ENCODE results near the gene ATG10.

The ATG10 gene

DNA sequence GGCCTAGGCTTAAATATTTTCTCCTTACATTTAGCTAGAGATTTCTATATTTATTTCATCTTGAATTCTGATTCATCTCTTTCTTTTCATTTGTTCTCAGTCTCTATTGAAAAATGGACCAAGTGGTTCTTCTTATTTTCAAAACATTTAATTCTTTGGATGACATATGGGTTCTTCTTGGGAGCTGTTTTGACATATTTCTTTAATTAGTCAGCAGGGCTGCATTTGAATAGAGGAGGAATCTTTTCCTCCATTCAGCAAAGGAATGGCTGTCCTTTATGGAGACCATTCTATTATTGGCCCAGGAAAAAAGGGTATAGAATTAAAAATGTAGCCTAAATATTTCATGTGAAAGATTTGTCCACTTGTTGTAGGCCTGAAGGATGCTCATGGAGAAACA is 196.5 kb downstream of the ATG10 start:
- no peak for DNase-seq

DNA sequence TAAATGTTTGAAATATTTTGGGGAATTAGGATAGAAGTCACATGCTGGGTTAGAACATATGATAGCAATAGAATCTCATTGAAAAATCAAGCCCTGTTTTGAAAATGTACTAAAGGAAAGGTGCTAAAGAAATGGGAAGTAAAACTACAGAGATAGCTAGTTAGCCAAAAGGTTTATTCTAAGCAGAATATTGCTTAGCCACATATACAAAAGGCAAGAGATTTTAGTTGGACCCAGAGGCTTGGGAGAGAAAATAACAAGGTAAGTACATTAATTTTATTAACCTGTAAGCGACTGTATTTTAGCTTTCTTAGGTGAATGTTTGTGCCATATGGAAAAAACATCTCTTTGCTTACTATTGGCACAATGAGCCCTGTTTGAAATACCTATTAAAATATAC is 198.1 kb downstream of the ATG10 start:
- DNase-seq = no peak

DNA sequence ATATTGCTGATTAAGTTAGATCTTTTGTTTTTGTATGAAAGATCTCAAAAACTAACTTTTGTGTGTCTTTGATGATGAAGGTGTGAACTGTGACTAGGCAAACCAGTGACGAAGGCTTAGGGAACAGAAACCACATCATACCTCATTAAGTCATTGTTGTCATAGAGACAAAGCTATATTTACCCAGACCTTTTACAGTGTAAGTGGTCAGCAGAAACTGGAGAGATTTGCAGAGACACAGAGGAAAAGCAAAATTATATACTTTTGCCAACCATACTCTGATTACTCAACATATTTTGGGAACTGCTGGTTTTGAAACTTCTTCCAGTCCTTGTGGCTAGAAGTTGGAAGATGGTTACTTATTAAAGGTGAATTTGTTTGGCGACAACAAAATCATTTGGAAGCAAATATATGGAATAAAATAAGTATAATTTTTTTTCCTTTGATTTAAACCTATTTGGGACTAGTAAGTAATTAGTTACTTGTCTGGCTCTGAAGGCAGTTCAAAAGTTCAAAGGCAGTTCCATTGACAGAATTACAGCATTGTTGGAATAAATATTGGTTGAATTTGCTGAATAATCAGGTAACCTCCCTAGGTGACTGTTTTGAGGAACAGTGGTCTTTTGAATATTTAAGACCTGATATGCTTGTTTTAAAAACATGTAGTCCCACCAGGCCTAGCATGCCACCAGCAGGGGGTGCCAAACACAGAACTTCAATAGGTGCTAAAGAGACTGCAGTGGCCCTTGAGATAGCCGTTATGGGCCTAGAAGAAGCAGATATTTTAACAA is 202.5 kb downstream of the ATG10 start:
- DNase-seq = peak; percentile 26

DNA sequence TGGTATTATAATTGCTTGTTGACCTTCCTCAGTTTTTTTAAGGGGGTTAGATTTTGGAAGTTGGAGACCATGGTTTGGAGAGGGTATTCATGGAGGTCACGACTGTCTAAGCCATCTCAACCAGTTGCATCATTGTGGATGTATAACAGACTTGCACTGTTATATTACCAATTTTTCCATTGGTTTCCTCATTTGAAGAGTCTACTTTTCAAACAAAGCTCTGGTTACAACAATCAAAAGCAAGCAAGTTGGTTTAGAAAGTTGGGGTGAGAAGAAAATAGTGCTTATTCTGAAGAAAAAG is 203.0 kb downstream of the ATG10 start:
- DNase-seq = no peak

DNA sequence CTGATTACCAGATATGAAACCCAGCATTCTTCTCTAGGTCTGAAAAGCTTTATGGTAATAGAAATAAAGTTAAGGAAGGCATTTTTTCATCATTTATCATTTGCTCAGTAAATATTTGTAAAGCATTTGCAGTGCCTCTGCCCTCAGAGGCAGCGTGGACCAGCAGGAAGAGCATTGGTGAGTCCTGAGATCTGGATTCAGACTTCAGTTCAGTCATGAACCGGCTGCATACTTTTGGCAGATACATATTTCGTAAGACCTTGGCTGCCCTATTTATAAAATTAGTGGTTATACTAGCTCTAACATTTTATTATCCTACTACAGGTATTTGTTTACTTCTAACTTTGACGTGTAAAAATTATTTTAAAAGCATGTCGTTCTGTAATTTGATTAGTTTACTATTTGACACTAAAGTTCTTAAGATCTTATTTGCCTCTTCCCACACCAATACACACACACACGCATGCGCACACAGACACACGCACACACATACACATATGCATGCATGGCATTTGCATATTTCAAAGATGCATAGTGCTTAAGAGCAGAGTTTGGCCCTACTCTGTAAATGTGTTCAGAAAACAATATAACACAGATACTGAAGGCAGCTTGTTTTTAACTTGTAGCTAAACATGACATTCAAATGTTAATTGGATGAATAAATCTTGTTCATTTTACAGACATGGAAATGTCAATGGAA is 204.4 kb downstream of the ATG10 start:
- no peak for DNase-seq

DNA sequence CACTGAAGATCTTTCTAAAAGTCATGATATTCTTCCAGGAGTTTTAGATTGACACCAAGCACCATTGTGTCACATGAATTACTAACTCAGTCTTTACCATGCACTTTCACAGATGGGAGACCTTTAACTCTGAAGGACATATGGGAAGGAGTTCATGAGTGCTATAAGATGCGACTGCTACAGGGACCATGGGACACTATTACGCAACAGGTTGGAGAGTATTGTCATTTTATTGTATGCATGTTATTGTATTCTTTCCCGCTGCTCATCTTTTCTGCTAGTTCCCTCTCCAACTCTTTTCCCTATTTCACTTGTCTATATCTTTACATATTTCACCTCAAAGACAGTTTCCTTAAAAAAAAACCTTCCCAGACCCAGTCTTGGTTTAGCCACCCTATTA is 206.6 kb downstream of the ATG10 start:
- peak; percentile 44 for DNase-seq

DNA sequence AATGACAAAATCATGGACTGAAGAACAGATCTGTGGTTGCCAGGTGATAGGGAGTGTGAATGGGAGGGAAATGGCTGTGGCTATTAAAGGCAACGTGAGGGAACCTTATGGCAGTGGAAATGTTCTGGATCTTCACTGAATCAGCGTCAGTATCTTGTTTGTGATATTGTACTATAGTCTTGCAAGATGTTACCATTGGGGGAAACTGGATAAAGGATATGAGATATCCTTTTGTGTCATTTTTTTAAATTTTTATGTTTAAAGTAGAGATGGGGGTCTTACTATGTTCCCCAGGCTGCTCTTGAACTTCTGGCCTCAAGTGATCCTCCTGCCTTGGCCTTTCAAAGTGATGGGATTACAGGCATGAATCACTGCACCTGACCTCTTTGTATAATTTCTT is 210.8 kb downstream of the ATG10 start:
- no peak for DNase-seq

DNA sequence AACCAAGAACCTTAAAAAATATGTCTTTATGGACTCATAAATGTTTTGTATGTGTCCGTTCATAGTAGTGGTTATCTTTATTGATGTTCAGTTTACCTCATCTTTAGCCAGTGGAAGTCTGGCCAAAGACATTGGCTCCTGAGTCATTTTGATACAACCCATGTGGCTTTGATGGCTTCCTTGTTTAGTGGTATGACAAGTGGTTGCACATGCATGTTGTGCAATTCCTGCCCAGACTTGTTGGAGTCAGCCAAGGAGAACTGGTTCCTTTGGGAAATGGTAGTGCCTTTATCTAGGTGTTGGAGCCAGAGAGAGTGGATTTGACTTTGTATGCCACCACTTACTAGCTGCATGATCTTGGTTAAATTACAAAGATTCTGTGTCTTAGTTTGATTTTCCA is 212.0 kb downstream of the ATG10 start:
- no peak for DNase-seq

DNA sequence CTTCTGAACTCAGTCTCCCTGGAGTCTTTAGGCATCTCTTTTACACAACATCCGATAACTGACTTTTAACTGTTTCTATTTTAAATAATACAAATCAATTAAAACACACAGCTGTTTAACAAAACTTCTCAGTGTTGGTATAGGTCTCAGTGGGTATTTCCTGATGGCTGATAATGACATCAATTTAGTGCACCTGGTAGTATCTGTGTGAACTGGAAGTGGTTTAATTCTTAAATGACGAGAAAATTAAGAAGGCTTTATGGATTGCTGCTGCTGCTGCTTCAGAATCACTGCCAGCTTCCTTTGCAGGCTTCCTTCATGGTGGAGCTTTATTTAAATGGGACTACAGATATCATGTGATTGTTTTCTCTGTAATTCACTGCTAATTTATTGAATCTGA is 214.0 kb downstream of the ATG10 start:
- no peak for DNase-seq

DNA sequence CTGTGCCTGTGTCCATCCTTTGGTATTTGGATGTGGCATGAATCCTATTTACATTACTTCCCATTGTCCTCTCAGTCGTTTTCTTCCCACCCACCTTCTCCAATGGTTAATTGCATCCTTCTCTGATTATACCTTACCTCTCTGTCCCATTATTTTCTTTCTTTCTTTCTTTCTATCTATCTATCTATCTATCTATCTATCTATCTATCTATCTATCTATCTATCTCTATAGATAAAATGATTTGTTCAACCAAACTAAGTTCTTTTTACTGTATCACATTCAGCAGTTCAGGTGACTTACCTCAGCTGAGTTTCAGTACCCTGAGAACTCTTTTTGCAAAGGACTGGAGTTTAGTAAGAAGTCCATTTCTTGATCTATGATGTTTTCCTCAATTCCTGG is 225.7 kb downstream of the ATG10 start:
- no peak for DNase-seq

DNA sequence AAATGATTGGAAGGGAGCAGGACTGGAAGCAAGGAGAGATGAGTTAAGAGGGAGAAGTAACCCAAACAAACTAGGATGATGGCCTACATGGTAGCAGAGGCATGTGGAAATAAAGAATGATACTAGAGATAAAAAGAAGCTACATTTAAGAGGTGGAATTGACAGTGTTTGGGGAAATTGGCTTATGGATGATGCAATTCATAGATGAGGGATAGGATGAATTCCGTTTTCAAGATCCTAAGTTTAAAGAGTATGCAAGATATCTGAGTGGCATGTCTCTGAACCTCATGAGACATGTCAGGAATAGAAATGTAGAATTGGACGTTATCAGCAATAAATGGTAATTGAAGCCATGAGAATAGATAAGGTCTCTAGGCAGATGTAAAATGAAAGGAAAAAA is 232.7 kb downstream of the ATG10 start:
- no peak for DNase-seq

DNA sequence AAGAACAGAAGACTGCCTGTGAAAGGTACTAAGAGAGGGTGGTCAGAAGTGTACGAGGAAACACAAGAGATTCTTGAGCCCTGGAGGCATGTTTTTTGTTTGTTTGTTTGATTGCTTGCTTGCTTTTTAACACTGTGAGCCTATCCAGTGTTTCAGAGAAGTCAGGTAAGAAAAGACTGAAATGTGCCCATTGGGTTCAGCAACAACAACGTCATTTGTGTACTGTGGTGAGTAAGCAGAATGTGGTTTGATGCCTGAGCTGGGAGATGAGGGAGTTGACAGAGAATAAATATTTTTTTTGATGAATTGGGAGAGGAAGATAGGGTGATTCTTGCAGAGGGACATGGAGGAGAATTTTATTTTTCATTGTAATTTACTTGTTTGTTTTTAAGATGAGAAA is 233.2 kb downstream of the ATG10 start:
- no peak for DNase-seq

DNA sequence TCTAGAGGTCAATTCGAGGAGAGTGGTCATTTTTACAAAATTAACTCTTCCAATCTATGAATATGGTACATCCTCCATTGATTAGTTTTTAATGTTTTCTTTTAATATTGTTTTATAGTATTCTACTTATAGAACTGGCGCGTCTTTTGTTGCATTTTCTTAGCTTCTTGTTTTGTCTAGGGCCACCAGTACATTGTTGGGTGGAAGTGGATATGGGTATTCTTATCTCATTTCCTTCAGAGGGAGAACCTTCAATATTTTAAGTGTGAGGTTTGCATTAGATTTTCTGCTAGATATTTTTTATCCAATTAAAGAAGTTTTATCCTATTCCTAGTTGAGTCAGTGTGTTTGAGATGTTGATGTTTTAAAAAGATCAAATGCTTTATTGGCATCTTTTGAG is 236.5 kb downstream of the ATG10 start:
- DNase-seq = no peak

DNA sequence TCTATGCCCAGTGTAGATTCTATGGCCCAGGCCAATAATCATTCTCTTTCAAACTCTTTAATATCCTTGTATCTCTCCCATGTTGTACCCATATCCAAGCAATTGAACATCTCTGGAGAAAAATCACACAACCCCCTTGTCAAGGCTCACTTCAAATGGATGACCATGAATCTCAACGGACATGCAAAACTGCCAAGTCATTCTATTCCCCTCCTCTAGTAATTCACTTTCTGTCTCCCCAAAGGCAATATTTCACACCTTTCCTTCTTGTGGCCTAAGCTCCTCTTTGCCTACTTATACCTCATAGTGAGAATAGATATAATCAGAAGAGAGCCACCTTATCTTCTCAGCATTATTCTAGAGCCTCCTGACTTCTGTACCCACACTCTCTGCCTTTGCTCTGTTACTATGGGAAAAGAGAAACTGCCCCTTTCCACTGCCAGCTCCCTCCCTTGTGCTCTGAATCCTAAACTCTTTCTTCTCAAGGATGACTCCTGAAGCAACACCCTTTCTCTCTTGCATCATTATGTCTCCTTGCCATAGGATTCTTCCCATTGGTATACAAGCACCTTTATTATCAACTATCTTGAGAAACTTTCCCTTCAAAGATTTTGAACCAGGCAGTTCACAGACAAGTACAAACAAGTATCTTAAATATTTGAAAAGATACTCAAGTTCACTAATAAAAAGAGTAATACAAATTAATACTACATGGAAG is 240.2 kb downstream of the ATG10 start:
- DNase-seq = no peak

DNA sequence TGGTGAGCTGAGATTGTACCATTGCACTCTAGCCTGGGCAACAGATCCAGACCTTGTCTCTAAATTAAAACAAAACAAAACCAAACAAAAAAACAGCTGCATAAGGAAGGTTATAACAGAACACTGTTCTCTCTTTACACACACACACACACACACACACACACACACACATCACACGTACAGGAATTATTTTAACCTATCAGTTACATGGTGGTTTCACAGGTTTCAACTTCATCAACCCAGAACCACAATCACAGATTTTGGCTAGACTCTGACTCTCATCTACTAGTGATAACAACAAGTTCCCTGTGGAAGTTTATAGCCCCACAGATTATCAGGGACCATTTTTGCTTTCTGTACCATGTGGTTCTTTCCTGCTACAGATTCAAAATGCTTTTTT is 246.1 kb downstream of the ATG10 start:
- DNase-seq = no peak

DNA sequence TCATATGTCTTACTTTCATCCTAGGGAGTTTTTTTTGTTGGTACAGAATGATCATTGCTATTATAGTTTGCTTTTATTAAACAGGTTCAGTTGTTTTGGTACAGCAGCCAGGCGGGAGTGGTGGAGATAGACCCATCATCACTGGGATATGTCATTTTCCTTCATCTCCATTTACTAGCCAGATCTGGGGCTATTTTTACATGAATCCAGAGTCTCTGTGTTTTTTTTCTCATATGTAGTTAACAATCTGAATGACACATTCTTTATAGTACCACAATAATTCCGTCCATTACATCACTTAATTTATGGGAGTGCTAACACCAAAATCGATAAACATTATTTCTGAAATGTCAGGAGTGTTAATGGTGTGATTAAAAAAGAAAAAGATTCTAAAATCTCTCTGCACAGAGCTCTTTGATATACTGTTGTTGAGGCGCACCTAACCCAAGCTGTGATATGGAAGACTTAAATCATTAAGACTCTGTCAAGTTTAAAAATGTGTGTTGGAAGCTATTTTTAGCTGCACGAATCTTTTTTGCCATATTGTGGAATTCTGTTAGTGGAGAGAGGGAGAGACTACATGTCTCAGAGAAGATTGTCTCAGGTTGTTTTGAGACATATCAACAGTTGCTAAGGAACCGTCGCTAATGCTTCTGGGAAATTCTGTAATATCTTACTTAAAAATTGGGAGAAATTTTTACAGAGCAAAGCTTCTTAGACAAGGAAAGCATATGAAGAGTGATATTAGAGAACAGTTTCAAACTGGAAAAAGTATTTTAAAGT is 246.7 kb downstream of the ATG10 start:
- DNase-seq = no peak

DNA sequence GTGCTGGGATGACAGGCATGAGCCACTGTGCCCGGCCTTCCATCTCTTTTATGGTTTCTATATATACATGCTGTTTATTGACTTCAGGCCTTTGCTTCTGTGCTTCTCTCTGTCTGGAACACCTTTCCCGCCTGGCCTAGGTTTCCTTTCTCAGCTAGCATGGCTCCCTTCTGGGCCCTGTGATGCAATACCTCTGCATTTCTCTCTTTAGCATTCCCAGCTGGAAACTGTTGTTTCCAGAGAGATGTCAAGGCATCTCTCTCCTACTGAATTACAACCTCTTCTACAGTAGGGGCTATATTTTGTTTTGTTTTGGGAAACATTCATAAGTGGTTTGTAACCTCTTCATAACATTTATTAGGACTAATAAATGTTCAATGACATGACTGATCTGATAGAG is 249.2 kb downstream of the ATG10 start:
- no peak for DNase-seq

DNA sequence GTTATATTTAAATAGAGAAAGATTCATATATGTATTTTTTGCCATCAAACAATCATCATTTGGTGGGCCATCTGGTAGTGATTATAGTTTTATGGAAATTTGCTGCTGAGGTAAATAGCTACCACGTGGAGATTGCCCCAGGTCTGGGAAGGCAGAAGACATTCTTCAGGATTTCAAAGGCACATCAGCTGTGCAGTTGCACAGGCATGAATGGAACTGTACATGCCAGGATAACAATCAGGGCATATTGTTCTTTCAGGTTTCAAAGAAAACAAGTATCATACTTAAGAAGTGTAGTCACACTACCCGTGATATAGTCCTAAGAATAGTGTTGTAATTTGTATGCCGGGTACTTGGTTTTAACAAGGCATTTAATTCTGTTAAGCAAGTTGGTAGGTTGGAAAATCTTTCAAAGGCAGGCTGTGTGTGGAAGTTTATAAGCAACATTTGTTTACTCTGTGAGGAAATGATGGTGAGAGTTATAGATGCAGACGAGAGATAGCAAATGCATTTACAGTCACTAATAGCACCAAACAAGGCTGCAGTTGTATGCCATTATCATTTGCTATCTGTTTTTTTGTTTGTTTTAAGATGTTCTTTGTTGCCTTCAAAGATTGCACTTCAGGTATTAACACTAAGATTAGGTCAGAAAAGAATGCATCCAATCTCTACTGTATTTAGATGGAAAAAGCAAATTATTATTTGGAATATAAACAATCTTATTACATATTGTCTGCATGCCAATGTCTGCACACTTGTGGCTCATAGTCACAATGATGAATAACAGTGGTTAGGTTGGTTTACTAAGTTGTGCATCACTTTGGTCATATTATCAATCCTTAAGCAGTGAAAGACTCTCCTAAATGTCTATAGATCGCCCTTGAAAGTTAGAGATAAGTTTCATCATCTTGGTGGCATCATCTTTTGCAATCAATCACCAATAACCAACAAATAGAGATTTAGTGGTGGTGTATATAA is 251.1 kb downstream of the ATG10 start:
- DNase-seq = no peak

DNA sequence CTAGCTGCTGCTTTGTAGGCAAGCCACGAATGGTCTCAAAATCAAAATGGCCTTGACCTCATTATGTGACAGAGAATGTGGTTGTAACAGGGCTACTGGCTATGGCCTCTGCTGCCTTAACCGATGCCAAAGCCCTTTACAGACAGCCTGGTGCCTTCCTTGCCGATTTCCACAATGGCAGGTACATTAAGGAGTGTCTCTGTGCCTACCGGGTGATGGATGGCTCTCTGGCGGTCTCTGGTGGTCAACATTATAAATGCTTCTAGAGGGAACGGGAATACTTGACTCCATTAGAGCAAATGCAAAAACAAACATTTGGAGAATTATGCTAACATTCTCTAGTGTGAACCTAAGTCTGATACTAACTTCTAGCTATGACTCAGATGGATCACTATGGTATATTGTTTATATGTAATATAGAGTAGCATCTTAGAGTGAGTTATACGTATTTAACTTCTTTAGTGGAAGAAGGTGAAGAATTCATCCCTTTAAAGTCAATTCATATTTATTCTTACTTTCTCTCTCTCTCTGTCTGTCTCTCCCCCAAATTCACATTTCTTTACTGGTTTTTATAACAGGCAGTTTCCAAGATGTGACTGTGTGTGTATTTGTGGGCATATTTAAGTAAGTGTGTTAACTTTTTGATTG is 253.8 kb downstream of the ATG10 start:
- peak; percentile 67 for DNase-seq

DNA sequence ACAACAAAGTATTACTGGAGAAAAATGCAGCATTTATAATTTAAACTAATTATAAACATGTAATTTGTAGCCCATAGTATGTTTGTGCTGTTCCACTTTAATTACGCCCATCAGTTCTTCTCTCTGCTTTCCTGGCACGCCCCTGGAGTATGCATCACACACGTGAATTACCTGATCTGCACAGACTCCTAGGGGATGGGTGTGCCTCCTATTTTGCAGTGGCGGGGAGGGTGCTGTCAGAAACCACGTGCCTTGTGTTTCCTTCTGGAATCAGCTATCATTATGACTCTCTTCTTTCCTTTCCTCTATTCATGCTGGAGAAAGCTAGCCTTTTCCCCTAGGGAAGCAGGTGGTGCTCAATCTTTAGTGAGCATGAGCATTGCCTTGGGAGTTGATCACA is 263.1 kb downstream of the ATG10 start:
- no peak for DNase-seq

DNA sequence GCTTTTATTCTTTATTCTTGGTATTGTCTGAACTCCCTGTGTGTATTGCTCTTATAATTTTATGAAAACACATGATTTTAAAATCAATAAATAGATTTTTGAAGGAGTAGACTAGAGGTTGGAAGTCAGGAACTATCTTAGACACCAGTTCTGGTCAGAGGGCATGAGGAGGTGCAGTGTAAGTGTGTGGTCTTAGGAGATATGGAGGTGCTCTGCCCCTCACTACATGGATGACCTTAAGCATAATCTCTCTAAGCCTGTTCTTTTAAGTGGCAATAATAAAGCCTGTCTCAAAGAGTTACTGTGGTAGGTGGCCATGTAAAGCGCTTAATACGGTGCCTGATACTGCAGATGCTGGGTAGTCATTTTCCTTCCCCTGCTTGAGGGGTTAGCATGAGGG is 272.3 kb downstream of the ATG10 start:
- no peak for DNase-seq
